ENCODE results near the gene CMTM3. TPM values are rescaled to one million over a fixed set of nuclear protein-coding genes. Genes with fewer than 3 reads are reported as not detected.

The CMTM3 gene
- polyA plus RNA-seq, 1 experiment, result 33.5 TPM

- no peak for DNase-seq (ENCODE audit: low read depth, low spot score)
- Histone ChIP-seq H3K4me3 (ENCODE audit: low read depth, low read length) (peak overlapping the region; percentile 70), H3K27ac (ENCODE audit: low read depth, low read length) (peak overlapping the region; percentile 31), H3K9me3 (ENCODE audit: control insufficient read depth, insufficient read depth, low read length) (peaks cover 8% of the 10 kb centered on the region), H3K27me3 (ENCODE audit: control insufficient read depth, insufficient read depth, low read length) (peaks cover 3% of the 10 kb centered on the region)
- POLR2A ChIA-PET, result no interaction called here
- CTCF ChIA-PET, result interaction anchor here (0.6 to 2.0 kb wide), 6 partner anchors 24 to 197 kb away, joined by 3 to 5 read pairs (median 3); partner anchors contain the start of gene CMTM2
- TF ChIP-seq, protein P1, sequence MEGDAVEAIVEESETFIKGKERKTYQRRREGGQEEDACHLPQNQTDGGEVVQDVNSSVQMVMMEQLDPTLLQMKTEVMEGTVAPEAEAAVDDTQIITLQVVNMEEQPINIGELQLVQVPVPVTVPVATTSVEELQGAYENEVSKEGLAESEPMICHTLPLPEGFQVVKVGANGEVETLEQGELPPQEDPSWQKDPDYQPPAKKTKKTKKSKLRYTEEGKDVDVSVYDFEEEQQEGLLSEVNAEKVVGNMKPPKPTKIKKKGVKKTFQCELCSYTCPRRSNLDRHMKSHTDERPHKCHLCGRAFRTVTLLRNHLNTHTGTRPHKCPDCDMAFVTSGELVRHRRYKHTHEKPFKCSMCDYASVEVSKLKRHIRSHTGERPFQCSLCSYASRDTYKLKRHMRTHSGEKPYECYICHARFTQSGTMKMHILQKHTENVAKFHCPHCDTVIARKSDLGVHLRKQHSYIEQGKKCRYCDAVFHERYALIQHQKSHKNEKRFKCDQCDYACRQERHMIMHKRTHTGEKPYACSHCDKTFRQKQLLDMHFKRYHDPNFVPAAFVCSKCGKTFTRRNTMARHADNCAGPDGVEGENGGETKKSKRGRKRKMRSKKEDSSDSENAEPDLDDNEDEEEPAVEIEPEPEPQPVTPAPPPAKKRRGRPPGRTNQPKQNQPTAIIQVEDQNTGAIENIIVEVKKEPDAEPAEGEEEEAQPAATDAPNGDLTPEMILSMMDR (IDR thresholded peaks at IDR 0.05; ENCODE audit: low read depth, low read length), result no peak
Observed at GRCh38 chr16:66603537-66604375, 748 bp upstream of the CMTM3 start.

GRCh38 chr16:66605177-66605978, 874 bp downstream of the CMTM3 start:
- TF ChIP-seq, protein P1 (IDR thresholded peaks at IDR 0.05; ENCODE audit: low read depth, low read length), result no peak; the same call in 1 of the 2 replicates
- Histone ChIP-seq H3K27me3 (ENCODE audit: control insufficient read depth, insufficient read depth, low read length) (no peaks in the 10 kb centered on the region), H3K27ac (ENCODE audit: low read depth, low read length) (no peak overlapping the region), H3K4me3 (ENCODE audit: low read depth, low read length) (peak overlapping the region; percentile 70), H3K9me3 (ENCODE audit: control insufficient read depth, insufficient read depth, low read length) (peaks cover 8% of the 10 kb centered on the region)
- CTCF ChIA-PET, result interaction anchor here (0.6 to 2.0 kb wide), 5 partner anchors 46 to 199 kb away, joined by 3 to 8 read pairs (median 4); no protein-coding TSS in a partner anchor
- DNase-seq (ENCODE audit: low read depth, low spot score), result no peak
- POLR2A ChIA-PET, result interaction anchor here (0.5 kb wide), 1 partner anchor 13 kb away, joined by 4 read pairs; no protein-coding TSS in a partner anchor

DNA sequence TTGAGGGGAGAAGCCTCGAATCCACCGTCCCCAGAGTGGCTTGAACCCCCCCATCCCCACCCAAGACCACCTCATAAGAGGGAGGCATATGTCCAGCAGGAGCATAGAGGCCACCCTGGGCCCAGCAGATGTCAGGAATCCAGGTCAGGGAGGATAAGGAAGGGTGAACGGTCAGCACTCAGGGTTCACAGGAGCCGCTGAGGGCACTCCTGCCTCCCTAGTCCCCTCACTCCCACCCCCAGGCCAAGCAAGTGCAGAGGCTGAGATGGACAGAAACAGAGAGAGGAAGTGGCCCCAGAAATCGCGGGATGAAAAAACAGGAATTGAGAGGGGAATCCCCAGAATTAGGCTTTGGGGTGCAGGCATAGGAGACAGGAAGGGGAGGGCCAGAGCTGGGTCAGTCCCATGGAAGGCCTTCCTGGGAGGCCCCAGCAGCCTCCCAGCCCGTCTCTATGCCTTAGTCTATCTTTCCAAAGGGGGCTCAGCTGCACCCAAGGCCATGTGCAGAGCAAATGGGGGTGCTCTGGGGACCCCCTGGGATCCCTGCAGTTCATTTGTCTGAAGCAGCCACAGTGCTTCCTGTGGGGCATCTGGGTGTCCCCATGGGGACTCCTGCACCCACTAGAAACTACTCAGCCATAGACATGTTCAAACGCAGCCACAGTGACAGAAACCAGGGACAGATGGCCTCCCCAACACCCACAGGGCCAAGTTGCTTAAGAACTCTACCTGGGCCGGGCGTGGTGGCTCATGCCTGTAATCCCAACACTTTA, 1.7 kb downstream of the CMTM3 start:
- Histone ChIP-seq H3K4me3 (ENCODE audit: low read depth, low read length) (peak overlapping the region; percentile 70), H3K27ac (ENCODE audit: low read depth, low read length) (no peak overlapping the region), H3K27me3 (ENCODE audit: control insufficient read depth, insufficient read depth, low read length) (no peaks in the 10 kb centered on the region), H3K9me3 (ENCODE audit: control insufficient read depth, insufficient read depth, low read length) (peaks cover 8% of the 10 kb centered on the region)
- no peak for DNase-seq (ENCODE audit: low read depth, low spot score)
- TF ChIP-seq, protein P1 (IDR thresholded peaks at IDR 0.05; ENCODE audit: low read depth, low read length), result no peak
- CTCF ChIA-PET, result no interaction called here
- POLR2A ChIA-PET, result no interaction called here

GRCh38 chr16:66608241-66609138, 4.0 kb downstream of the CMTM3 start:
- TF ChIP-seq, protein P1 (IDR thresholded peaks at IDR 0.05; ENCODE audit: low read depth, low read length), result peak; percentile 94
- ChIA-PET POLR2A (interaction anchor here (0.8 to 1.0 kb wide), 2 partner anchors 10 to 52 kb away, joined by 3 read pairs; no protein-coding TSS in a partner anchor), CTCF (interaction anchor here (0.6 to 3.7 kb wide), 52 partner anchors 10 to 277 kb away, joined by 3 to 59 read pairs (median 4); partner anchors contain the start of genes CKLF, DYNC1LI2 and NAE1)
- H3K4me3 ChIP-seq (ENCODE audit: low read depth, low read length), result no peak overlapping the region; the same call in 1 of the 2 replicates
- H3K27ac ChIP-seq (ENCODE audit: low read depth, low read length), result peak overlapping the region; percentile 57
- peak; percentile 71 for DNase-seq (ENCODE audit: low read depth, low spot score)
- no peaks in the 10 kb centered on the region for H3K27me3 ChIP-seq (ENCODE audit: control insufficient read depth, insufficient read depth, low read length)
- peaks cover 4% of the 10 kb centered on the region; the same call in 1 of the 2 replicates for H3K9me3 ChIP-seq (ENCODE audit: control insufficient read depth, insufficient read depth, low read length)

All from AG04450 (cell line).